HepG2 (cell line): ENCODE results near the gene SLC19A1. TPM values are rescaled to one million over a fixed set of nuclear protein-coding genes. Genes with fewer than 3 reads are reported as not detected.

Source experiments
- DNMT1 ChIP-seq: sonication (generic); formaldehyde crosslinking; IDR thresholded peaks from 2 replicates; pipeline ENCODE4 v1.5.1; 2020; ENCODE audit warnings: mild to moderate bottlenecking, missing genetic modification reagents
- FIP1L1 ChIP-seq: fragments of 200-400 bp; formaldehyde crosslinking; IDR thresholded peaks from 2 replicates; pipeline ENCODE4 v1.6.1; 2018; ENCODE audit warnings: low read depth, mild to moderate bottlenecking, low read length, moderate library complexity, borderline replicate concordance; ENCODE audit not compliant: insufficient read depth
- SRSF4 ChIP-seq: fragments of 200-400 bp; formaldehyde crosslinking; IDR thresholded peaks from one replicate; pipeline ENCODE4 v1.6.1; 2018; ENCODE audit warnings: mild to moderate bottlenecking, low read depth, low read length, moderate library complexity; ENCODE audit not compliant: poor library complexity, severe bottlenecking
- ZNF556 ChIP-seq: sonication (generic); formaldehyde crosslinking; IDR thresholded peaks from 2 replicates; pipeline ENCODE4 v1.4.0; 2020; ENCODE audit warnings: mild to moderate bottlenecking, missing genetic modification reagents, borderline replicate concordance
- ZNF747 ChIP-seq: sonication (generic); formaldehyde crosslinking; IDR thresholded peaks from 2 replicates; pipeline ENCODE4 v1.8.1; 2023; ENCODE audit warnings: missing genetic modification reagents, mild to moderate bottlenecking, borderline replicate concordance
- polyA plus RNA-seq, 8 experiments: library from polyadenylated mRNA; depleted of rRNA in 3 of 8; stranded (reverse) in 7 of 8; unstranded in 1 of 8; fragments of >200 nt; fragmentation: Illumina TruSeq in 4 of 8; extraction: Trizol in 4 of 8; gene quantifications; 2 replicates each; pipeline versions ENCODE4 v1.2.1 to v1.2.3, GENCODE V29; 2011 to 2016; ENCODE audit warnings: low read depth in 4 of 8, missing spikeins in 1 of 8, mixed read lengths in 1 of 8; ENCODE audit not compliant: insufficient read depth in 1 of 8
- total RNA-seq, 5 experiments: library from RNA; depleted of rRNA; stranded (reverse); fragments of >200 nt; fragmentation: Illumina TruSeq; extraction: Trizol; gene quantifications; 2 replicates each; pipeline ENCODE4 v1.2.3, GENCODE V29; 2016; ENCODE audit warnings: low read depth in 1 of 5
- TF ChIP-seq, protein P1 (sequence below): sonication (generic); formaldehyde crosslinking; IDR thresholded peaks from 2 replicates; pipeline ENCODE4 v1.9.0; 2021; ENCODE audit warnings: missing genetic modification reagents, mild to moderate bottlenecking, borderline replicate concordance
- TF ChIP-seq, protein P2 (sequence below): sonication (generic); formaldehyde crosslinking; IDR thresholded peaks from 2 replicates; pipeline ENCODE4 v1.5.0; 2020; ENCODE audit warnings: missing genetic modification reagents, mild to moderate bottlenecking, borderline replicate concordance
- TF ChIP-seq, protein P3 (sequence below): sonication (generic); formaldehyde crosslinking; IDR thresholded peaks from 2 replicates; pipeline ENCODE4 v1.8.1; 2023; ENCODE audit warnings: mild to moderate bottlenecking, missing genetic modification reagents

Gene SLC19A1
- total and polyA plus RNA-seq, 2 of the 13 experiments (the other 11 are each of a cell fraction or from before 2014, with no cell fraction given) = 21.8 to 23.0 TPM

DNA sequence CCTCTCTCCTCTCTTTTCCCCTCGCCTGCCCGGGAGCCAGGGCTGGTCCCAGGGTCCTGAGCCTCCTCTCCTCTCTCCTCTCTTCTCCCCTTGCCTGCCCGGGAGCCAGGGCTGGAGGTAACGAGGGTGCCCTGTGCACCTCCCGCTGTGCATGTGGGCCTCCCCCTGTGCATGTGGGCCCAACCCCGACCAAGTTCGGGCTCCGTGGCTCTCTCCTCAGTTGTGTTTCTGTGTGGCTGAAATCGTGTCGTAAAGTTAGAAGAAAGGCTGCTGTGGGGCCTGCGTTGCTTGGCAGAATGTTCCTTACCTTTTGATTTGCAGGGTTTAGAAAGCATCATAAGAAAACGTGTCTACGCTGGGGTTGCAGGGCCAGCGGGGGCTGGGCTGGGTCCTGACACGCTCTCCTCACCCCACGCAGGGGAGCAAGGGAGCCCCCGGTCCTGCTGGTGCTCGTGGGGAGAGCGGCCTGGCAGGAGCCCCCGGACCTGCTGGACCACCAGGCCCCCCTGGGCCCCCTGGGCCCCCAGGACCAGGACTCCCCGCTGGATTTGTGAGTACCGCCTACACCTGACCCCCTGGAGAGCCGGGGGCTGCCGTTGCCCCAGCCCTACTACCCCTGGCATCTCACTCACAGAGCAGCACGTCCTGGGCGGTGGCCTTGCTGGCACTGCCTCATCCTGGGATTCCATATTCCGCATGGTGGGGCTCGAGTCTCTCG, 55.6 kb downstream of the SLC19A1 start (continued):
- TF ChIP-seq, protein P1, sequence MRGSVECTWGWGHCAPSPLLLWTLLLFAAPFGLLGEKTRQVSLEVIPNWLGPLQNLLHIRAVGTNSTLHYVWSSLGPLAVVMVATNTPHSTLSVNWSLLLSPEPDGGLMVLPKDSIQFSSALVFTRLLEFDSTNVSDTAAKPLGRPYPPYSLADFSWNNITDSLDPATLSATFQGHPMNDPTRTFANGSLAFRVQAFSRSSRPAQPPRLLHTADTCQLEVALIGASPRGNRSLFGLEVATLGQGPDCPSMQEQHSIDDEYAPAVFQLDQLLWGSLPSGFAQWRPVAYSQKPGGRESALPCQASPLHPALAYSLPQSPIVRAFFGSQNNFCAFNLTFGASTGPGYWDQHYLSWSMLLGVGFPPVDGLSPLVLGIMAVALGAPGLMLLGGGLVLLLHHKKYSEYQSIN (CRISPR knock-in tag) = no peak
- no peak for TF ChIP-seq SRSF4
- TF ChIP-seq, protein P2, sequence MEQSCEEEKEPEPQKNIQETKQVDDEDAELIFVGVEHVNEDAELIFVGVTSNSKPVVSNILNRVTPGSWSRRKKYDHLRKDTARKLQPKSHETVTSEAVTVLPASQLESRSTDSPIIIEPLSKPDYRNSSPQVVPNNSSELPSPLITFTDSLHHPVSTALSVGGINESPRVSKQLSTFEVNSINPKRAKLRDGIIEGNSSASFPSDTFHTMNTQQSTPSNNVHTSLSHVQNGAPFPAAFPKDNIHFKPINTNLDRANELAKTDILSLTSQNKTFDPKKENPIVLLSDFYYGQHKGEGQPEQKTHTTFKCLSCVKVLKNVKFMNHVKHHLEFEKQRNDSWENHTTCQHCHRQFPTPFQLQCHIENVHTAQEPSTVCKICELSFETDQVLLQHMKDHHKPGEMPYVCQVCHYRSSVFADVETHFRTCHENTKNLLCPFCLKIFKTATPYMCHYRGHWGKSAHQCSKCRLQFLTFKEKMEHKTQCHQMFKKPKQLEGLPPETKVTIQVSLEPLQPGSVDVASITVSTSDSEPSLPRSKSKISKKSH = no peak
- TF ChIP-seq ZNF747 (CRISPR knock-in tag) = no peak
- TF ChIP-seq, protein P3, sequence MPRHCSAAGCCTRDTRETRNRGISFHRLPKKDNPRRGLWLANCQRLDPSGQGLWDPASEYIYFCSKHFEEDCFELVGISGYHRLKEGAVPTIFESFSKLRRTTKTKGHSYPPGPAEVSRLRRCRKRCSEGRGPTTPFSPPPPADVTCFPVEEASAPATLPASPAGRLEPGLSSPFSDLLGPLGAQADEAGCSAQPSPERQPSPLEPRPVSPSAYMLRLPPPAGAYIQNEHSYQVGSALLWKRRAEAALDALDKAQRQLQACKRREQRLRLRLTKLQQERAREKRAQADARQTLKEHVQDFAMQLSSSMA (CRISPR knock-in tag) = no peak
- no peak for TF ChIP-seq ZNF556 (CRISPR knock-in tag)
- TF ChIP-seq FIP1L1 = no peak
- no peak for TF ChIP-seq DNMT1
